Esophagus (tissue), 2 donors: ENCODE data around the gene SYMPK. TPM values are rescaled to one million over a fixed set of nuclear protein-coding genes. Genes with fewer than 3 reads are reported as not detected.

ENCODE experiments used
- H3K27ac ChIP-seq, 2 donors: one replicate each; pipeline ENCODE4 v1.5.1; 2013; ENCODE audit warnings: low read depth in 2 of 2, mild to moderate bottlenecking in 2 of 2, inconsistent platforms in 1 of 2, low read length in 1 of 2, moderate library complexity in 1 of 2
- H3K27me3 ChIP-seq, 2 donors: one replicate each; pipeline ENCODE4 v1.6.1; 2013; ENCODE audit warnings: low read length in 2 of 2, control low read depth in 1 of 2, mild to moderate bottlenecking in 1 of 2; ENCODE audit not compliant: insufficient read depth in 2 of 2, control insufficient read depth in 1 of 2
- H3K36me3 ChIP-seq, 2 donors: one replicate each; pipeline ENCODE4 v1.6.1; 2013; ENCODE audit warnings: low read length in 1 of 2; ENCODE audit not compliant: control insufficient read depth in 2 of 2, insufficient read depth in 2 of 2
- H3K4me1 ChIP-seq, 2 donors: one replicate each; pipeline ENCODE4 v1.6.1; 2013; ENCODE audit warnings: low read length in 1 of 2; ENCODE audit not compliant: control insufficient read depth in 2 of 2, insufficient read depth in 2 of 2
- H3K4me3 ChIP-seq, 2 donors: one replicate each; pipeline ENCODE4 v1.5.1; 2013; ENCODE audit warnings: low read length in 2 of 2, mild to moderate bottlenecking in 2 of 2, low read depth in 1 of 2, moderate library complexity in 1 of 2
- H3K9me3 ChIP-seq, 2 donors: one replicate each; pipeline ENCODE4 v1.6.1; 2013; ENCODE audit warnings: mild to moderate bottlenecking in 2 of 2, low read depth in 1 of 2, low read length in 1 of 2, moderate library complexity in 1 of 2; ENCODE audit not compliant: control insufficient read depth in 2 of 2, insufficient read depth in 1 of 2
- WGBS, 2 donors: extraction: QIAGEN DNeasy Blood & Tissue Kit; methylation state at CpG; one replicate each; pipeline ENCODE4 v1.1.7; 2013; 5-methylcytosine and 5-hydroxymethylcytosine counted together
- polyA plus RNA-seq, 2 donors: library from polyadenylated mRNA; stranded (reverse); fragments of 200-250 nt; gene quantifications; one replicate each; pipeline ENCODE4 v1.2.3, GENCODE V29; 2013
- donor health status: healthy with polysubstance abuse.
- donor health status: Bipolar disorder and iron deficiency.

The SYMPK gene
- polyA plus RNA-seq, 2 donors = 31.3 to 76.3 TPM

GRCh38 chr19:45770192-45771101 is 92.5 kb downstream of the SYMPK start:
- H3K4me1 ChIP-seq = peaks cover 5 to 10% of the 10 kb centered on the region in 2 donors
- peak overlapping the region; percentile 29 to 53 for H3K4me3 ChIP-seq
- H3K27me3 ChIP-seq = no peaks in the 10 kb centered on the region
- H3K36me3 ChIP-seq = peaks cover 0 to 17% of the 10 kb centered on the region in 2 donors
- H3K9me3 ChIP-seq = no peaks in the 10 kb centered on the region
- 1 to 2% methylated on average over 73 to 79 of the region's 79 CpGs for WGBS, 2 donors
- H3K27ac ChIP-seq = peak overlapping the region; percentile 91 to 93

- no peaks in the 10 kb centered on the region for H3K9me3 ChIP-seq
- H3K4me1 ChIP-seq = peaks cover 5 to 10% of the 10 kb centered on the region in 2 donors
- 0 to 1% methylated on average over 28 of the region's 28 CpGs for WGBS, 2 donors
- peak overlapping the region; percentile 29 to 53 for H3K4me3 ChIP-seq
- peaks cover 0 to 18% of the 10 kb centered on the region in 2 donors for H3K36me3 ChIP-seq
- peak overlapping the region; percentile 91 to 93 for H3K27ac ChIP-seq
- H3K27me3 ChIP-seq = no peaks in the 10 kb centered on the region
Observed at GRCh38 chr19:45769821-45770191, 93.1 kb downstream of the SYMPK start.

- 0 to 1% methylated on average over 51 to 70 of the region's 70 CpGs for WGBS, 2 donors
- Histone ChIP-seq H3K4me3 (peak within 1 kb of the TSS; percentile 64 to 76), H3K27ac (peak within 1 kb of the TSS; percentile 96 to 98), H3K27me3 (no peaks in the 10 kb centered on the region), H3K36me3 (peaks cover 0 to 17% of the 10 kb centered on the region in 2 donors), H3K4me1 (peaks cover 5 to 10% of the 10 kb centered on the region in 2 donors), H3K9me3 (no peaks in the 10 kb centered on the region)
Observed at GRCh38 chr19:45768984-45769782, 93.8 kb downstream of the SYMPK start, which contains the start of gene SIX5. Gene SIX5, minus strand, starts transcription at chr19:45769252. Its CDS starts 408 bp downstream, at chr19:45768844.

- H3K4me1 ChIP-seq = peaks cover 5 to 10% of the 10 kb centered on the region in 2 donors
- 0 to 1% methylated on average over 6 to 33 of the region's 33 CpGs for WGBS, 2 donors
- peaks cover 0 to 17% of the 10 kb centered on the region in 2 donors for H3K36me3 ChIP-seq
- peak overlapping the region; percentile 64 to 76 for H3K4me3 ChIP-seq
- peak overlapping the region; percentile 96 to 98 for H3K27ac ChIP-seq
- no peaks in the 10 kb centered on the region for H3K27me3 ChIP-seq
- no peaks in the 10 kb centered on the region for H3K9me3 ChIP-seq
Observed at GRCh38 chr19:45768655-45768983, 94.3 kb downstream of the SYMPK start.

GRCh38 chr19:45767881-45768654 is 94.9 kb downstream of the SYMPK start:
- H3K9me3 ChIP-seq = no peaks in the 10 kb centered on the region
- H3K4me3 ChIP-seq = peak overlapping the region; percentile 64 to 76
- H3K36me3 ChIP-seq = peaks cover 0 to 17% of the 10 kb centered on the region in 2 donors
- H3K27me3 ChIP-seq = no peaks in the 10 kb centered on the region
- 1% methylated on average over 66 to 102 of the region's 102 CpGs for WGBS, 2 donors
- peaks cover 5 to 10% of the 10 kb centered on the region in 2 donors for H3K4me1 ChIP-seq
- peak overlapping the region; percentile 96 to 98 for H3K27ac ChIP-seq

GRCh38 chr19:45767410-45767880 is 95.5 kb downstream of the SYMPK start:
- Histone ChIP-seq H3K27me3 (no peaks in the 10 kb centered on the region), H3K4me1 (peaks cover 5 to 10% of the 10 kb centered on the region in 2 donors)

GRCh38 chr19:45766869-45767346 is 96.0 kb downstream of the SYMPK start:
- 16 to 24% methylated on average over 24 of the region's 24 CpGs for WGBS, 2 donors
- H3K4me1 ChIP-seq = peaks cover 5 to 10% of the 10 kb centered on the region in 2 donors
- peak overlapping the region; percentile 64 to 76 for H3K4me3 ChIP-seq
- no peaks in the 10 kb centered on the region for H3K9me3 ChIP-seq
- H3K27me3 ChIP-seq = no peaks in the 10 kb centered on the region
- peaks cover 0 to 13% of the 10 kb centered on the region in 2 donors for H3K36me3 ChIP-seq
- peak overlapping the region; percentile 96 to 98 for H3K27ac ChIP-seq

More at GRCh38 chr19:45767410-45767880, 95.5 kb downstream of the SYMPK start:
- Histone ChIP-seq H3K9me3 (no peaks in the 10 kb centered on the region), H3K27ac (peak overlapping the region; percentile 96 to 98), H3K36me3 (peaks cover 0 to 14% of the 10 kb centered on the region in 2 donors), H3K4me3 (peak overlapping the region; percentile 64 to 76)
- 8 to 13% methylated on average over 24 to 31 of the region's 31 CpGs for WGBS, 2 donors

GRCh38 chr19:45766296-45766868 is 96.6 kb downstream of the SYMPK start:
- Histone ChIP-seq H3K9me3 (no peaks in the 10 kb centered on the region), H3K27ac (peak overlapping the region; percentile 96 to 98), H3K4me3 (peak overlapping the region; percentile 64 to 76), H3K4me1 (peaks cover 5 to 10% of the 10 kb centered on the region in 2 donors), H3K27me3 (no peaks in the 10 kb centered on the region), H3K36me3 (peaks cover 0 to 8% of the 10 kb centered on the region in 2 donors)
- WGBS, 2 donors = 50 to 53% methylated on average over 11 to 17 of the region's 17 CpGs
